HEK293 (cell line): ENCODE data around the gene HMHB1.

ENCODE experiments used
- CTCF ChIA-PET: fragments of 350-600 bp; formaldehyde crosslinking; extraction: SDS; loops from one replicate; lab custom pipeline; 2021; ENCODE audit warnings: antibody characterized with exemption; lab: Yijun Ruan, JAX
- POLR2A ChIA-PET: fragments of 300-600 bp; formaldehyde crosslinking; extraction: SDS; loops from one replicate; lab custom pipeline; 2020; ENCODE audit warnings: antibody characterized with exemption, inconsistent platforms; lab: Yijun Ruan, JAX
- H3K27ac ChIP-seq: fragments of 200-500 bp; sonication (Bioruptor generic); 2 replicates; pipeline ENCODE4 v1.5.1; 2014; ENCODE audit warnings: low read depth, low read length, control low read depth, inconsistent platforms; ENCODE audit errors: extremely low read depth
- H3K36me3 ChIP-seq, 2 experiments: fragments of 200-500 bp in 1 of 2; sonication (Bioruptor generic) in 1 of 2; 1 replicate in 1 of 2; 2 replicates in 1 of 2; pipeline ENCODE4 v1.5.1; 2014 to 2017; ENCODE audit warnings: inconsistent platforms in 2 of 2, low read length in 2 of 2; ENCODE audit not compliant: control insufficient read depth in 2 of 2, insufficient read depth in 1 of 2
- H3K4me1 ChIP-seq: fragments of 200-500 bp; sonication (Bioruptor generic); 2 replicates; pipeline ENCODE4 v1.5.1; 2014; ENCODE audit warnings: mild to moderate bottlenecking, low read length, inconsistent platforms; ENCODE audit not compliant: control insufficient read depth, insufficient read depth
- H3K4me3 ChIP-seq: 2 replicates; pipeline ENCODE4 v1.5.1; 2011; ENCODE audit warnings: low read depth, mild to moderate bottlenecking, control low read depth, low read length, moderate library complexity
- H3K9me3 ChIP-seq: fragments of 200-500 bp; sonication (Bioruptor generic); 2 replicates; pipeline ENCODE4 v1.5.1; 2014; ENCODE audit warnings: low read depth, low read length, inconsistent platforms; ENCODE audit not compliant: control insufficient read depth, insufficient read depth
- CTCF ChIP-seq: fragments of 450-650 bp; formaldehyde crosslinking; IDR thresholded peaks from 2 replicates; pipeline ENCODE4 v1.5.1; 2016; ENCODE audit warnings: missing biosample characterization, missing genetic modification characterization
- GLI2 ChIP-seq: fragments of 450-650 bp; formaldehyde crosslinking; IDR thresholded peaks from 2 replicates; pipeline ENCODE4; 2017; ENCODE audit warnings: missing biosample characterization, missing genetic modification characterization, low read depth, borderline replicate concordance
- KLF9 ChIP-seq: fragments of 450-650 bp; formaldehyde crosslinking; IDR thresholded peaks from 2 replicates; pipeline ENCODE4 v1.5.1; 2016; ENCODE audit warnings: missing biosample characterization, missing genetic modification characterization, low read depth
- PRDM10 ChIP-seq: fragments of 450-650 bp; formaldehyde crosslinking; IDR thresholded peaks from 2 replicates; pipeline ENCODE4 v1.5.1; 2016; ENCODE audit warnings: missing biosample characterization, missing genetic modification characterization
- SP7 ChIP-seq: fragments of 450-650 bp; formaldehyde crosslinking; IDR thresholded peaks from 2 replicates; pipeline ENCODE4 v1.5.1; 2016; ENCODE audit warnings: missing biosample characterization, missing genetic modification characterization
- TSHZ1 ChIP-seq: fragments of 450-650 bp; formaldehyde crosslinking; IDR thresholded peaks from 2 replicates; pipeline ENCODE4 v1.5.1; 2016; ENCODE audit warnings: missing biosample characterization, missing genetic modification characterization, borderline replicate concordance
- ZBTB17 ChIP-seq: fragments of 450-650 bp; formaldehyde crosslinking; IDR thresholded peaks from 2 replicates; pipeline ENCODE4 v1.5.1; 2016; ENCODE audit warnings: missing biosample characterization, missing genetic modification characterization
- ZEB2 ChIP-seq: fragments of 450-650 bp; formaldehyde crosslinking; IDR thresholded peaks from 2 replicates; pipeline ENCODE4 v1.5.1; 2016; ENCODE audit warnings: missing biosample characterization, missing genetic modification characterization
- ZNF10 ChIP-seq: fragments of 450-650 bp; formaldehyde crosslinking; IDR thresholded peaks from 2 replicates; pipeline ENCODE4 v1.5.1; 2017; ENCODE audit warnings: missing biosample characterization, missing genetic modification characterization
- ZNF112 ChIP-seq: fragments of 450-650 bp; formaldehyde crosslinking; IDR thresholded peaks from 2 replicates; pipeline ENCODE4 v1.5.0; 2017; ENCODE audit warnings: missing biosample characterization, missing genetic modification characterization
- ZNF214 ChIP-seq: fragments of 450-650 bp; formaldehyde crosslinking; IDR thresholded peaks from 2 replicates; pipeline ENCODE4 v1.5.1; 2017; ENCODE audit warnings: missing biosample characterization, mild to moderate bottlenecking, missing genetic modification characterization, borderline replicate concordance
- ZNF280D ChIP-seq: fragments of 450-650 bp; formaldehyde crosslinking; IDR thresholded peaks from 2 replicates; pipeline ENCODE4 v1.5.1; 2016; ENCODE audit warnings: missing biosample characterization, missing genetic modification characterization
- ZNF335 ChIP-seq: fragments of 450-650 bp; formaldehyde crosslinking; conservative IDR thresholded peaks from 2 replicates; pipeline ENCODE4 v1.5.1; 2016; ENCODE audit warnings: missing biosample characterization, missing genetic modification characterization
- ZNF660 ChIP-seq: fragments of 450-650 bp; IDR thresholded peaks from 2 replicates; pipeline ENCODE4 v1.5.1; 2018; ENCODE audit warnings: missing biosample characterization, mild to moderate bottlenecking, missing genetic modification characterization
- ZNF664 ChIP-seq: fragments of 450-650 bp; formaldehyde crosslinking; IDR thresholded peaks from 2 replicates; pipeline ENCODE4 v1.5.1; 2016; ENCODE audit warnings: missing biosample characterization, missing genetic modification characterization
- ZNF837 ChIP-seq: fragments of 450-650 bp; formaldehyde crosslinking; IDR thresholded peaks from 2 replicates; pipeline ENCODE4 v1.5.1; 2016; ENCODE audit warnings: missing biosample characterization, missing genetic modification characterization
- ZSCAN30 ChIP-seq: fragments of 450-650 bp; IDR thresholded peaks from 2 replicates; pipeline ENCODE4 v1.5.1; 2018; ENCODE audit warnings: missing biosample characterization, mild to moderate bottlenecking, missing genetic modification characterization, moderate library complexity
- TF ChIP-seq, protein P1 (sequence below): fragments of 450-650 bp; formaldehyde crosslinking; IDR thresholded peaks from 2 replicates; pipeline ENCODE4 v1.5.1; 2016; ENCODE audit warnings: missing biosample characterization, missing genetic modification characterization
- TF ChIP-seq, protein P2 (sequence below): fragments of 450-650 bp; formaldehyde crosslinking; IDR thresholded peaks from 2 replicates; pipeline ENCODE4 v1.5.1; 2016; ENCODE audit warnings: missing biosample characterization, missing genetic modification characterization

Gene HMHB1

DNA sequence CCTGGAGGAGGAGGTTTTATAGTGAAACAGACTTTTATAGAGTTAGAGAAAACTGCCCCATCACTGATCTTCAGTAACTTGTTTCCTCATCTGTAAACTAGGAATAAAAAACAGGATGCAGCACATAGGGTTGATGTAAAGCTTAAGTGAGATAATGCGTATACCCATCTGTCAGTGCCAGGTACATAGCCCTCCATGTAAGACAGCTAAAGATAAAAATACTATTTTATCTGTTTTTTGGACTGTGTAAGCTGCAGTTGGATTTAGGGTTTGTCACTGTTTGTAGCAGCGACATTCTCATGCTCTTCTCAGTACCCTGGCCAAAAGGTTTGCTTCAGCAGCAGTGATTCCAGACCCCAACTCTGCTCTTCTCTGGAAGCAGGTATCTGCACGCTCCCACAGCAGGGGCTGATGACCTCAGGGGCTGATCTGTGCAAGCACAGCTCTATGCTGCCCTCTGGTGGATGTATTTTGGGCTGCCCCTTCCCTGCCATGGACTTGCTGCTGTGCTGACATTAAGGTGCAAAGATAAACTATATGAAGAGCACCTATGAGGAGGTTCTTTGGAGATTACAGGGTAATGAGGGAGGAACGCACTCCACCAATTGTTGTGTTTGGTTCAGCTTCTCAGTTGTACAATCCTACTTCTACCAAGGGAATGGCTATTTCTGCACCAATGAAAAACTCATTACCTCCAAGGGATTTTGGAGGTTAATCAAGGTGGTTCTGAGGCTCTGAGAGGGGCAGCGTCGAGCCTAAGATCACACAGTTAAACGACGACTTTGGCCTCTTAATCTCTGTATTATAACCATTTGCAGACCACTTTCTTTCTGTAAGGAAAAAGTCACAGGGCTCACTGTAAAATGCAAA, 13.1 kb downstream of the HMHB1 start:
- peaks cover 11% of the 10 kb centered on the region for H3K4me1 ChIP-seq
- POLR2A ChIA-PET = interaction anchor here (2.6 kb wide), 1 partner anchor 421 kb away, joined by 15 read pairs; the partner anchor contains the start of gene NR3C1
- H3K4me3 ChIP-seq = no peak overlapping the region
- CTCF ChIA-PET = interaction anchor here (0.5 to 3.2 kb wide), 25 partner anchors 17 to 1880 kb away, joined by 3 to 24 read pairs (median 4); no protein-coding TSS in a partner anchor
- H3K36me3 ChIP-seq = no peaks in the 10 kb centered on the region
- no peak overlapping the region for H3K27ac ChIP-seq
- H3K9me3 ChIP-seq = no peaks in the 10 kb centered on the region
- TF ChIP-seq PRDM10 (tag by site-specific recombination) (no peak), ZEB2 (tag by site-specific recombination) (no peak), ZNF664 (tag by site-specific recombination) (peak; percentile 36; the same call in 1 of the 2 replicates), ZNF335 (0 out of 2 replicates have a peak, but pooled peaks have one; percentile 17), GLI2 (tag by site-specific recombination) (no peak), CTCF (tag by site-specific recombination) (peak; percentile 83), ZNF214 (tag by site-specific recombination) (no peak), KLF9 (tag by site-specific recombination) (no peak), SP7 (tag by site-specific recombination) (0 out of 2 replicates have a peak, but pooled peaks have one; percentile 23), ZBTB17 (peak; percentile 80), ZNF837 (tag by site-specific recombination) (no peak), TSHZ1 (tag by site-specific recombination) (no peak), ZNF112 (tag by site-specific recombination) (no peak), ZNF660 (peak; percentile 89; the same call in 1 of the 2 replicates), ZSCAN30 (tag by site-specific recombination) (0 out of 2 replicates have a peak, but pooled peaks have one; percentile 55), ZNF280D (tag by site-specific recombination) (no peak), ZNF10 (tag by site-specific recombination) (0 out of 2 replicates have a peak, but pooled peaks have one; percentile 27)
- TF ChIP-seq, protein P1, sequence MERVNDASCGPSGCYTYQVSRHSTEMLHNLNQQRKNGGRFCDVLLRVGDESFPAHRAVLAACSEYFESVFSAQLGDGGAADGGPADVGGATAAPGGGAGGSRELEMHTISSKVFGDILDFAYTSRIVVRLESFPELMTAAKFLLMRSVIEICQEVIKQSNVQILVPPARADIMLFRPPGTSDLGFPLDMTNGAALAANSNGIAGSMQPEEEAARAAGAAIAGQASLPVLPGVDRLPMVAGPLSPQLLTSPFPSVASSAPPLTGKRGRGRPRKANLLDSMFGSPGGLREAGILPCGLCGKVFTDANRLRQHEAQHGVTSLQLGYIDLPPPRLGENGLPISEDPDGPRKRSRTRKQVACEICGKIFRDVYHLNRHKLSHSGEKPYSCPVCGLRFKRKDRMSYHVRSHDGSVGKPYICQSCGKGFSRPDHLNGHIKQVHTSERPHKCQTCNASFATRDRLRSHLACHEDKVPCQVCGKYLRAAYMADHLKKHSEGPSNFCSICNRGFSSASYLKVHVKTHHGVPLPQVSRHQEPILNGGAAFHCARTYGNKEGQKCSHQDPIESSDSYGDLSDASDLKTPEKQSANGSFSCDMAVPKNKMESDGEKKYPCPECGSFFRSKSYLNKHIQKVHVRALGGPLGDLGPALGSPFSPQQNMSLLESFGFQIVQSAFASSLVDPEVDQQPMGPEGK (tag by site-specific recombination) = 0 out of 2 replicates have a peak, but pooled peaks have one; percentile 22
- TF ChIP-seq, protein P2, sequence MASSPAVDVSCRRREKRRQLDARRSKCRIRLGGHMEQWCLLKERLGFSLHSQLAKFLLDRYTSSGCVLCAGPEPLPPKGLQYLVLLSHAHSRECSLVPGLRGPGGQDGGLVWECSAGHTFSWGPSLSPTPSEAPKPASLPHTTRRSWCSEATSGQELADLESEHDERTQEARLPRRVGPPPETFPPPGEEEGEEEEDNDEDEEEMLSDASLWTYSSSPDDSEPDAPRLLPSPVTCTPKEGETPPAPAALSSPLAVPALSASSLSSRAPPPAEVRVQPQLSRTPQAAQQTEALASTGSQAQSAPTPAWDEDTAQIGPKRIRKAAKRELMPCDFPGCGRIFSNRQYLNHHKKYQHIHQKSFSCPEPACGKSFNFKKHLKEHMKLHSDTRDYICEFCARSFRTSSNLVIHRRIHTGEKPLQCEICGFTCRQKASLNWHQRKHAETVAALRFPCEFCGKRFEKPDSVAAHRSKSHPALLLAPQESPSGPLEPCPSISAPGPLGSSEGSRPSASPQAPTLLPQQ (tag by site-specific recombination) = 0 out of 2 replicates have a peak, but pooled peaks have one; percentile 18
